Hematopoietic multipotent progenitor cell treated with erythropoietin and hydrocortisone succinate and interleukin-3 and kit ligand, for 17 days (in vitro differentiated cells): ENCODE data around the gene POLR2H.

Source experiments
- DNase-seq: peaks from one replicate; pipeline ENCODE4 v3.0.0-alpha.2; 2015; ENCODE audit warnings: low spot score

Gene POLR2H

GRCh38 chr3:184387174-184387714, 25.7 kb downstream of the POLR2H start:
- no peak for DNase-seq

DNA sequence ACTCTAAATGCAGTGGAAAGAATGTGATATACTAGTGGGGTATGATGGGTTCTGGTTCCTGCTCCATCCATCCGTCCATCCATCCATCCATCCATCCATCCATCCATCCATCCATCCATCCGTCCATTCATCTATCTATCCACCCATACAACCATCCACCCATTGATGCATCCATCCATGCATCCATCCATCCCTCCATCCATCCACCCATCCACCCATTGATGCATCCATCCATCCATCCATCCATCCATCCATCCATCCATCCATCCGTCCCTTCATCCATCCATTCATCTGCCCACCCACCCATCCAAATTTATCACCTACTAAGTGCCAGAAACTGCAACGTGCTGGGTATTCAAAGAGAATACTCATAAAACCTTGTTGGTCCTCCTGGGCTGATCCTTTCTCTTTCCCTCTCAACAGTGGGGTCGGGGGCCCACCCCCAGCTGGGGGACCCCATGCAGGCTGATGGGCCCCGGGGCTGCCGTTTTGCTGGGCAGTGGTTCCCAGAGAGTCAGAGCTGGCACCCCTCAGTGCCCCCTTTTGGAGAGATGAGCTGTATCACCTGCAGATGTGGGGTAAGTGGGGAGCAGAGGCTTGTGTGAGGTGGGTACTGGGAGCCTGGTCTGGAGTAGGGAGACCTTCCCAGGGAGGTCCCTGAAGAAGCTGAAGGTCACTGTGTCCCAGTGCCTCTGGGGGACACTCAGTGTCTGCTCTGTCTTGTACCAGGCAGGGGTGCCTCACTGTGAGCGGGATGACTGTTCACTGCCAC, 26.8 kb downstream of the POLR2H start:
- no peak for DNase-seq

- no peak for DNase-seq
Measured at GRCh38 chr3:184388936-184389230, 27.4 kb downstream of the POLR2H start.

DNA sequence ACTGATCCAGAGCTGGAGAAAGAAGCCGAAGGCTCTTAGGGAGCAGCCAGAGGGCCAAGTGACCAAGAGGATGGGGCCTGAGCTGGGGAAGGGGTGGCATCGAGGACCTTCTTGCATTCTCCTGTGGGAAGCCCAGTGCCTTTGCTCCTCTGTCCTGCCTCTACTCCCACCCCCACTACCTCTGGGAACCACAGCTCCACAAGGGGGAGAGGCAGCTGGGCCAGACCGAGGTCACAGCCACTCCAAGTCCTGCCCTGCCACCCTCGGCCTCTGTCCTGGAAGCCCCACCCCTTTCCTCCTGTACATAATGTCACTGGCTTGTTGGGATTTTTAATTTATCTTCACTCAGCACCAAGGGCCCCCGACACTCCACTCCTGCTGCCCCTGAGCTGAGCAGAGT, 27.9 kb downstream of the POLR2H start:
- DNase-seq, result no peak

GRCh38 chr3:184389935-184390528, 28.5 kb downstream of the POLR2H start:
- DNase-seq, result no peak

GRCh38 chr3:184391266-184391665, 29.8 kb downstream of the POLR2H start:
- no peak for DNase-seq

DNA sequence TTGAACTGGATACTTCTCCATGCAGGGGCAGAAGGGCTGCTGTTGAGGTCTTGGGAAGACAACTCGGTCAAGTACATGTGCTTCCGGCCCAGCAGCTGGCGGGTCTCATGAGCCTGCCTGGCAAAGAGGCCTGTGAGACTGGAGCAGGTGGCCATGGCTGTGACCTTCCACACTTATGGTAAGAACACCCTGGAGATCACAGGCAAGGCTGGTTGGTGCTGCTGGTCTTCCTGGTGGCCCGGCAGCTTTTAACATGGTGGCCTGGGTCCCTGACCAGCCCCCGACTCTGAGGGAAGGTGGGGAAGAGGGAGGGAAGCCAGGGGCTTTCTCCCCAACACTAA, 33.8 kb downstream of the POLR2H start:
- DNase-seq, result no peak

- DNase-seq, result no peak
Measured at GRCh38 chr3:184399410-184399809, 37.9 kb downstream of the POLR2H start.

DNA sequence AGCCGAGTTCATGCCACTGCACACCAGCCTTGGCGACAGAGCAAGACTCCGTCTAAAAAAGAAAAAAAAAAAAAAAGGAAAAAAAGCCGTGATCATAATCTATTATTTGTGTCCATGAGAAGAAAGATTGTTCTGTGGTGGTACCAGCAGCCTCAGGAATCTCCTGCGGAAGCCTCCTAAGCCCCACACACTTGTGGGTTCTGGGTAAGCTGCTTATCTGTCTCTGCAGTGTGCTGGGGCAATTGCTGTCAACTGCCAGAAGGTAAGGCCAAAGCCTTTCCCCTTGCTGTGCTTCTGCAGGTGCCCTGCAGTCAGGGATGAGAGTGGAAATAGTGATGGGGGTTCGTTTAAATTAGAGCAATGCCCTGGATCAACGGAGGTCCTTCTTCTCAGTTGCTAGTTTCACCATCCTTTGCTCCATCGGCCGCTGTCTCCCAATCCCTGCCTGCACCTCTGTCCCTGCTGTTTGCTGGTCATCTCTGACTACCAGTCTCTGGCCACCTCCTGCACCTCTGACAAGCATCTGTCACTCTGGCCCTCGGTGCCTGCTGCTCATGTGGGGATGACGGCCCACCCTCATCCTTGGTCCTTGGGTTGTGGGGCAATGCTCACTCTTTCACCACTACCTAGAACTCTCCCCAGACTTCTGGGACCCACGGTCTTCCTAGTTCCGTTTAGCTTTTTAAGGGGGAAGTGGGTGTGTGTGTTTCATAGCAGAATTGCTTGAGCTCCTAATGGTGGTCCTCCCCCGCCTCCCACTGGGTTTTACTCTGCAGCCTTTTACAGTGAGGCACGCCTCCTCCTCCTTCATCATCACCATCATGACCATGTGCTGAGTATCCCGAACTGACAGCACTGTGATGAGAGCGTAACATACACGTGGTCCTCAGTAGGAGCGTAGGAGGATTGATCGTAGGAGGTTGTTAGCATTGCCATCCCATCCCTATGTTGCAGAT, 43.8 kb downstream of the POLR2H start:
- no peak for DNase-seq

DNA sequence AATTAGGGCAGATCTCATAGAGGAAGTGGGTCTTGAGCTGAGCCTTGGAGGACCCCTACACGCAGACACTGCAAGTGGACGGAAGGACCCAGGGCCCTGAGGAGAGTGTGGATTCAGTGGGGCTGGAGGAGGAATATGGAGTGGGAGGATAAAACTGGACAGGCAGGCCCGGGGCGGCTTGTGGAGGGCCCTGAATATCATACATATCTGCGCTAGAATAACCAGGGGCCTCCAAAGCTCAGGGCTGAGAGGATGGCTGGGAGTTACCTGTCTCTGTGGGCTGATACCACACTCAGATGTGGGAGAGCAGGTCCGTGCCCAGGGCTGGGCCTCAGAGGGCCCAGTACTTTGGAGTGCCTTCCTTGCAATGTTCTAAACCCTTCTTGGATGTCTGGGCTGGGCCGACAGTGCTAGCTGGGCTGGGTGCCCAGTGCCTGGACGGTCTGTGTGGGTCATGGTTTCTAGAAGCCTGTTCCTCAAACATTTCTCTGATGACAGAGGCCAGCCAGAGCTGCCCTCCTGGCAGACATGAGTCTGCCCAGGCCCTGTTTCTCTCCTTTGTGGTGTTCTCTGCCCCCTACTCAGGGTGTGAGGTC, 47.9 kb downstream of the POLR2H start:
- DNase-seq, result no peak

GRCh38 chr3:184409946-184410500, 48.5 kb downstream of the POLR2H start:
- DNase-seq, result no peak

- DNase-seq, result no peak
Measured at GRCh38 chr3:184414418-184415202, 53.1 kb downstream of the POLR2H start.

- DNase-seq, result no peak
Measured at GRCh38 chr3:184415203-184415490, 53.6 kb downstream of the POLR2H start.

GRCh38 chr3:184417619-184418327, 56.3 kb downstream of the POLR2H start:
- peak; percentile 55 for DNase-seq
